Measurements from ENCODE around the gene C6orf47. TPM values are rescaled to one million over a fixed set of nuclear protein-coding genes. Genes with fewer than 3 reads are reported as not detected.

C6orf47 gene
- total RNA-seq, 1 donor from 2014 or later, result 23.5 TPM

- Mint-ChIP-seq H3K27ac (ENCODE audit: unreplicated experiment) (peak overlapping the region; percentile 83), H3K36me3 (ENCODE audit: low read depth) (peaks cover 9% of the 10 kb centered on the region), H3K4me3 (no peak overlapping the region), H3K4me1 (no peaks in the 10 kb centered on the region), H3K9me3 (no peaks in the 10 kb centered on the region), H3K27me3 (ENCODE audit: low read depth) (no peaks in the 10 kb centered on the region)
- no peak for DNase-seq (ENCODE audit: low read depth, low spot score)
- TF ChIP-seq CTCF (conservative IDR thresholded peaks at IDR 0.05), result no peak
These were observed 29.9 kb upstream of the C6orf47 start for GRCh38 chr6:31690231-31691077.

GRCh38 chr6:31689249-31690110 is 28.9 kb upstream of the C6orf47 start:
- peaks cover 6% of the 10 kb centered on the region for H3K36me3 Mint-ChIP-seq (ENCODE audit: low read depth)
- TF ChIP-seq CTCF (conservative IDR thresholded peaks at IDR 0.05), result peak; percentile 41
- no peaks in the 10 kb centered on the region for H3K9me3 Mint-ChIP-seq
- H3K27me3 Mint-ChIP-seq (ENCODE audit: low read depth), result no peaks in the 10 kb centered on the region
- H3K4me1 Mint-ChIP-seq, result no peaks in the 10 kb centered on the region
- H3K27ac Mint-ChIP-seq (ENCODE audit: unreplicated experiment), result no peak overlapping the region
- no peak overlapping the region for H3K4me3 Mint-ChIP-seq
- no peak for DNase-seq (ENCODE audit: low read depth, low spot score)

- H3K4me3 Mint-ChIP-seq, result no peak overlapping the region
- peaks cover 6% of the 10 kb centered on the region for H3K4me1 Mint-ChIP-seq
- no peak for TF ChIP-seq CTCF (conservative IDR thresholded peaks at IDR 0.05)
- no peaks in the 10 kb centered on the region for H3K27me3 Mint-ChIP-seq (ENCODE audit: low read depth)
- H3K27ac Mint-ChIP-seq (ENCODE audit: unreplicated experiment), result peak overlapping the region; percentile 57
- peaks cover 6% of the 10 kb centered on the region for H3K36me3 Mint-ChIP-seq (ENCODE audit: low read depth)
- no peak for DNase-seq (ENCODE audit: low read depth, low spot score)
- H3K9me3 Mint-ChIP-seq, result no peaks in the 10 kb centered on the region
These were observed 27.5 kb upstream of the C6orf47 start for GRCh38 chr6:31687860-31688693.

GRCh38 chr6:31687321-31687720 is 26.7 kb upstream of the C6orf47 start:
- no peak overlapping the region for H3K27ac Mint-ChIP-seq (ENCODE audit: unreplicated experiment)
- H3K36me3 Mint-ChIP-seq (ENCODE audit: low read depth), result peaks cover 6% of the 10 kb centered on the region
- no peaks in the 10 kb centered on the region for H3K9me3 Mint-ChIP-seq
- peaks cover 12% of the 10 kb centered on the region for H3K4me1 Mint-ChIP-seq
- no peaks in the 10 kb centered on the region for H3K27me3 Mint-ChIP-seq (ENCODE audit: low read depth)
- no peak for DNase-seq (ENCODE audit: low read depth, low spot score)
- H3K4me3 Mint-ChIP-seq, result no peak overlapping the region
- no peak for TF ChIP-seq CTCF (conservative IDR thresholded peaks at IDR 0.05)

- Mint-ChIP-seq H3K9me3 (no peaks in the 10 kb centered on the region), H3K27me3 (ENCODE audit: low read depth) (peaks cover 6% of the 10 kb centered on the region), H3K4me3 (no peak overlapping the region), H3K4me1 (peaks cover 17% of the 10 kb centered on the region), H3K36me3 (ENCODE audit: low read depth) (peaks cover 6% of the 10 kb centered on the region), H3K27ac (ENCODE audit: unreplicated experiment) (no peak overlapping the region)
- no peak for DNase-seq (ENCODE audit: low read depth, low spot score)
- TF ChIP-seq CTCF (conservative IDR thresholded peaks at IDR 0.05), result no peak
These were observed 25.9 kb upstream of the C6orf47 start for GRCh38 chr6:31686483-31686882.

Measured in neural crest cell (in vitro differentiated cells).